Stomach (tissue), 9 donors: ENCODE data around the gene LUZP2. TPM values are rescaled to one million over a fixed set of nuclear protein-coding genes. Genes with fewer than 3 reads are reported as not detected.

Experiments used
- DNase-seq, 2 donors: peaks; one replicate each; pipeline versions ENCODE4 v3.0.0 to v3.0.0-alpha.2; 2013 to 2019
- H3K27ac ChIP-seq, 5 donors: fragments of 200-600 bp in 4 of 5; sonication (generic) in 4 of 5; one replicate each; pipeline ENCODE4 v1.5.1; 2013 to 2019; ENCODE audit warnings: mild to moderate bottlenecking in 1 of 5, moderate library complexity in 1 of 5
- H3K27me3 ChIP-seq, 3 donors: fragments of 200-600 bp; sonication (generic); one replicate each; pipeline ENCODE4 v1.5.1; 2017 to 2019; ENCODE audit warnings: mixed run types in 1 of 3
- H3K36me3 ChIP-seq, 4 donors: fragments of 200-600 bp; sonication (generic); 1 replicate in 3 of 4; 2 replicates in 1 of 4; pipeline ENCODE4 v1.5.1; 2016 to 2019
- H3K4me1 ChIP-seq, 4 donors: fragments of 200-600 bp; sonication (generic); one replicate each; pipeline ENCODE4 v1.5.1; 2016 to 2019
- H3K4me3 ChIP-seq, 4 donors: fragments of 200-600 bp; sonication (generic) in 3 of 4; one replicate each; pipeline ENCODE4 v1.5.1; 2016 to 2019; ENCODE audit warnings: mild to moderate bottlenecking in 1 of 4
- H3K9me3 ChIP-seq, 4 donors: fragments of 200-600 bp; sonication (generic); one replicate each; pipeline ENCODE4 v1.5.1; 2016 to 2019
- CTCF ChIP-seq, 7 experiments: fragments of 450-650 bp in 4 of 7; fragments of 200-600 bp in 3 of 7; sonication (generic) in 3 of 7; IDR thresholded peaks; one replicate each; pipeline ENCODE4 v1.5.1; 2016 to 2019; ENCODE audit warnings: antibody characterized with exemption in 7 of 7, control low read depth in 2 of 7, mild to moderate bottlenecking in 1 of 7
- EP300 ChIP-seq: sonication (generic); formaldehyde crosslinking; IDR thresholded peaks from one replicate; pipeline ENCODE4 v1.6.1; 2017; ENCODE audit warnings: antibody characterized with exemption
- POLR2A ChIP-seq, 4 donors: fragments of 450-650 bp; IDR thresholded peaks; one replicate each; pipeline ENCODE4 v1.6.1; 2016; ENCODE audit warnings: antibody characterized with exemption in 4 of 4, control low read depth in 2 of 4, mild to moderate bottlenecking in 1 of 4, moderate library complexity in 1 of 4
- POLR2AphosphoS5 ChIP-seq, 3 donors: sonication (generic); formaldehyde crosslinking; IDR thresholded peaks; one replicate each; pipeline ENCODE4 v1.6.1; 2016; ENCODE audit warnings: antibody characterized with exemption in 3 of 3
- WGBS, 5 donors: extraction: QIAGEN DNeasy Blood & Tissue Kit in 3 of 5; methylation state at CpG; one replicate each; pipeline versions ENCODE4 v1.1.5 to v1.1.7; 2013 to 2018; 5-methylcytosine and 5-hydroxymethylcytosine counted together
- intact Hi-C: fragments of 100-400 bp; cut with DNase I; formaldehyde crosslinking; loops from one replicate; pipeline ENCODE4 v1.15.1; 2023; ENCODE audit warnings: low total_unique reads
- polyA plus RNA-seq, 3 donors: library from polyadenylated mRNA; stranded (reverse); fragments of 200-250 nt; gene quantifications; one replicate each; pipeline ENCODE4 v1.2.3, GENCODE V29; 2013
- small RNA-seq, 4 donors: library from RNA; depleted of rRNA; stranded (forward); fragments of <200 nt; gene quantifications; one replicate each; pipeline ENCODE3, GENCODE V24; 2016
- total RNA-seq, 5 donors: library from RNA; depleted of rRNA; stranded (reverse); fragments of >200 nt; gene quantifications; one replicate each; pipeline versions ENCODE4 v1.1.0 to v1.2.3, GENCODE V29; 2014 to 2016
- donor health status: healthy with polysubstance abuse.
- donor health status: Bipolar disorder and iron deficiency.
- donor health status: healthy.

LUZP2 gene
- total and polyA plus RNA-seq, 8 donors, result 0.06 to 6.8 (median 0.23) TPM; not detected in 4

DNA sequence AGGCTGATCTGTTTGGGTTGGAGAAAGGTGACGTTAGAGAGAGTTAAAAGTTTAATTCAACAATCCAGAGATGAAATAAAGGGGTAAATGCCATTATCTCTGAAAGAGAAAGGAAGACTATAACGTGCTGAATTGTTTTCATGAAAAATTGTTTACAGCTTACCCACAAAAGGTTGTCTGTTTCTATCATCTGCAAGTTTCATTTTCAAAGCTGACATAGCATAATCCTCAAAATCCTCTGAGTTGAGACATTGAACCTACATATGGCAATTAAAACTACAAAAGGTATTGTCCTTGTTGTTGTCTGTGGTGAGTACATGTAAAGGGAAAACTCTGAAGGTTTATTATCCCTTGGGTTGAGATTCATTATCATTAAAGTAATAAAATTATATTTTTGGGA lies 569.9 kb downstream of the LUZP2 start:
- no peak for DNase-seq
- Histone ChIP-seq H3K9me3 (no peaks in the 10 kb centered on the region), H3K4me3 (no peak overlapping the region), H3K27ac (no peak overlapping the region), H3K36me3 (no peaks in the 10 kb centered on the region), H3K4me1 (no peaks in the 10 kb centered on the region), H3K27me3 (no peaks in the 10 kb centered on the region)
- intact Hi-C loops, result no loop called here
- WGBS, 5 donors, result 31 to 51% (median 43%) methylated on average over 2 of the region's 2 CpGs
- TF ChIP-seq CTCF (IDR thresholded peaks at IDR 0.05) (no peak), POLR2AphosphoS5 (IDR thresholded peaks at IDR 0.05) (no peak), EP300 (no peak), POLR2A (IDR thresholded peaks at IDR 0.05) (no peak)

DNA sequence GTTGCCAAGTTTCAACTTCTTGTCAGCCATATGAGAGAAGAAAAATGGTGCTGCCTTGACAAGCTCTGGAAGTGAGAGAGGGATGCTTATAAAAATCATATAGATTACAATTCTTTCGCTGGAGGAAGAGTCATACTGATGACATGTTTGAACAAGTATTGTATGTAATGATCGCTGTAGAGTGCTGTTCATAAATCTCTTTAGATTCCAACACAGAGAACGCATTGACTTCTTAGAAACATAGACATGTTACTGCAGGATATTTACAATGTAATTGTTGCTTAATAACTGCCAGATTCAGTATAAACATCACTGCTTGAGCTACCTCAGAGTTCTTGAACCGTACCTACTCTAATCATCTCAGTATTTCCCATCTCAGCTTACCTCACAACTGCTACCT lies 571.6 kb downstream of the LUZP2 start:
- Histone ChIP-seq H3K4me1 (no peaks in the 10 kb centered on the region), H3K9me3 (peaks cover 0 to 5% (median 2%) of the 10 kb centered on the region in 4 donors), H3K4me3 (no peak overlapping the region), H3K27me3 (no peaks in the 10 kb centered on the region), H3K27ac (no peak overlapping the region), H3K36me3 (no peaks in the 10 kb centered on the region)
- 66 to 88% (median 78%) methylated on average over 4 of the region's 4 CpGs for WGBS, 5 donors
- intact Hi-C loops, result no loop called here
- TF ChIP-seq POLR2AphosphoS5 (IDR thresholded peaks at IDR 0.05), result no peak
- no peak for TF ChIP-seq POLR2A (IDR thresholded peaks at IDR 0.05)
- TF ChIP-seq EP300, result no peak
- no peak for TF ChIP-seq CTCF (IDR thresholded peaks at IDR 0.05)
- DNase-seq, result no peak

- H3K4me1 ChIP-seq, result no peaks in the 10 kb centered on the region
- DNase-seq, result no peak
- H3K27me3 ChIP-seq, result no peaks in the 10 kb centered on the region
- intact Hi-C loops, result no loop called here
- no peak for TF ChIP-seq POLR2A (IDR thresholded peaks at IDR 0.05)
- TF ChIP-seq POLR2AphosphoS5 (IDR thresholded peaks at IDR 0.05), result no peak
- TF ChIP-seq EP300, result no peak
- TF ChIP-seq CTCF (IDR thresholded peaks at IDR 0.05), result no peak
- no peaks in the 10 kb centered on the region for H3K9me3 ChIP-seq
- H3K4me3 ChIP-seq, result no peak overlapping the region
- 82 to 91% (median 86%) methylated on average over 3 to 6 of the region's 6 CpGs for WGBS, 5 donors
- no peaks in the 10 kb centered on the region for H3K36me3 ChIP-seq
- no peak overlapping the region for H3K27ac ChIP-seq
These were observed 597.4 kb downstream of the LUZP2 start for GRCh38 chr11:25094085-25094802.

DNA sequence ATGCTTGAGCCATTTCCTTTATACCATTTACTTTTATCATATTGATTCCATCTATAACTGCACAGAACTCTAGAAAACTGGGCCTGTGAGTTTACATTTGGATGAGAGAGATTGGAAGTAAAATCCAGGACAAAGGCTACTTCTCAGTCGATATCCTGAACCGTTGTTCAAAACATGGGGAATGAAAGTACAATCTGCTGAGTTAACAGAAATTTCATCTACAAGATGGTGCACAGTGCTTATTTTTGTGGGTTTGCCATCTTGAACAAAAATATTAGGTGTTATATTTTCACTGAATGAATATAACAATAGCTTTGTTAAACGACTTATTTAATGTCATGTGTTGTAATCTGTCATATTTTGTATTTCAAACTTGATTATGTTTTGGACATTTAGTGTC lies 622.6 kb downstream of the LUZP2 start:
- no peak for TF ChIP-seq CTCF (IDR thresholded peaks at IDR 0.05)
- no peak for TF ChIP-seq EP300
- no peak for TF ChIP-seq POLR2A (IDR thresholded peaks at IDR 0.05)
- TF ChIP-seq POLR2AphosphoS5 (IDR thresholded peaks at IDR 0.05), result no peak
- 81 to 84% (median 82%) methylated on average over 3 of the region's 3 CpGs for WGBS, 5 donors
- Histone ChIP-seq H3K4me1 (no peaks in the 10 kb centered on the region), H3K27ac (no peak overlapping the region), H3K36me3 (no peaks in the 10 kb centered on the region), H3K27me3 (no peaks in the 10 kb centered on the region), H3K4me3 (no peak overlapping the region), H3K9me3 (no peaks in the 10 kb centered on the region)
- intact Hi-C loops, result no loop called here
- DNase-seq, result no peak

Small RNAs within 50 kb of the gene (small RNA-seq; reads per million reads assigned to genes)
- gene RF00019, result 0 reads per million in 4 donors
